Uterus (tissue), 2 donors: ENCODE results near the gene ARHGEF37.

Source experiments
- CTCF ChIP-seq, 4 experiments: fragments of 200-600 bp in 2 of 4; fragments of 450-650 bp in 2 of 4; sonication (generic) in 2 of 4; IDR thresholded peaks; one replicate each; pipeline ENCODE4 v1.5.1; 2016 to 2019; ENCODE audit warnings: antibody characterized with exemption in 4 of 4, mild to moderate bottlenecking in 2 of 4, moderate library complexity in 1 of 4
- POLR2A ChIP-seq, 2 donors: fragments of 450-650 bp; IDR thresholded peaks; one replicate each; pipeline ENCODE4 v1.6.1; 2016; ENCODE audit warnings: antibody characterized with exemption in 2 of 2, mild to moderate bottlenecking in 1 of 2, moderate library complexity in 1 of 2

DNA sequence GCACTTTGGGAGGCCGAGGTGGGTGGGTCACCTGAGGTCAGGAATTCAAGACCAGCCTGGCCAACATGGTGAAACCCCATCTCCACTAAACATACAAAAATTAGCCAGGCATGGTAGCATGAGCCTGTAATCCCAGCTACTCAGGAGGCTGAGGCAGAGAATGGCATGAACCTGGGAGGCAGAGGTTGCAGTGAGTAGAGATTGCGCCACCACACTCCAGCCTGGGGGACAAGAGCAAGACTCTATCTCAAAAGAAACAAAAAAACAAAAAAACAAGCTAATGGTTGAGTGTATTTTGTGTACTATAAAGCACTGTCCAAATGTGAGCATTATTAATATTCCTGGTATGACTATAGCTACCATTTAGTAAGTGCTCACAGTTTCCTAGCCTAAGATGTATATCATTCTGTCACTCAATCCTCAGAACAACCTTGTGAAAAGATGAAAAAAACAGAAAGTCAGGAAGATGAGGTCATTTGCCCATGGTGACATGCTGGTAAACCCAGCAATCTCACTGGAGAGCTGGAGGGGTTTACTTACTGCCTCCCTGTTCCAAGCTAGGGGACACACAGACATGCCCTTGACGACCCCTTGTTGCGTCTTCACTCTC, 27.7 kb downstream of the ARHGEF37 start:
- TF ChIP-seq CTCF (IDR thresholded peaks at IDR 0.05): no peak
- TF ChIP-seq POLR2A (IDR thresholded peaks at IDR 0.05): no peak
